ENCODE results near the gene ZMAT5. TPM values are rescaled to one million over a fixed set of nuclear protein-coding genes. Genes with fewer than 3 reads are reported as not detected.

ZMAT5 gene
- total RNA-seq, 2 donors from 2014 or later = 11.9 to 14.3 TPM

DNA sequence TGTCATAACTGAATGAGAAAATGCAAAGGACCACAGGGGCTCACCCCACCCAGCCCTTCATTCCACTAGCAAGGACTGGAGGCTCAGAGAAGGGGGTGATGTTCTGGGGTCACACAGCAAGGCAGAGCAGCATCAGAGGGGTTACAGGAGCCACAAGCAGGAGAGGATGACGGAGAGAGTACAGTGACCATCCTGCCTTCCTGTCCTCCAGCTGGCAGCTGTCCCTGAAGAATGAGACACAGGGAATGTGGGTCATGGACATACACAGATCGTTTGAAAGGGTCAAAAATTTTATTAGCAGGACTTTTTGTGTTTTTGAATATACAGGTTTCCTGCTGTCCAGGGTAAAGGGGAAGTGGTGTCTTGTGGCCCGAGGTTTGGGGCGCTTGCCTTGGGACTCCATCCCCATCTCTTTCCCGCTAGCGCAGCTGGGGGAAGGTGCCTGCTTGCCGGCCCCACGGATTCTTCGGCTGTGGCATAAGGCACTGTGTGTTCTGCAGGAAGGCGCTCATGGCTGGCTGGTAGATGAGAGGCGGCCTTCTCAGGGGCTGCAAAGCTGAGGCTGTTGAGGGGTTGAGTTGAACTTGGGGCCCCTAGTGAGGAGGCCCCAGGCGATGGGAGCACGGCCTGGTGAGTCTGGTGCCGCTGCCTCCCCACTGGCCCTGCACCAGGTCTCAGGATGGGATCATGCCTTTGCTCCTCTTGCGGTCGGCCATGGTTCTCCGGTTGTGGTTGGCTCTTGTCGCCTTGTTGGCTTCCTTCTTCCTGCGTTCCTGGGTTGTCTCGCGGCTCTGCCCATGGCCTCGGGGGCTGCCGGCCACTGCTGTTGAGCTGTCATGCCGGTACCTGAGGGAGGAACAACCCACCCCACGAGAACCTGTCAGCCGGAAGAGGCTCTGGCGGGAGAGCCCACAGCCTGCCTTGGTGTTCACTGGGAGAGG is 21.8 kb upstream of the ZMAT5 start:
- H3K36me3 ChIP-seq = peaks cover 12% of the 10 kb centered on the region
- intact Hi-C loops (cut with DNase I) = no loop called here
- DNase-seq = no peak

DNA sequence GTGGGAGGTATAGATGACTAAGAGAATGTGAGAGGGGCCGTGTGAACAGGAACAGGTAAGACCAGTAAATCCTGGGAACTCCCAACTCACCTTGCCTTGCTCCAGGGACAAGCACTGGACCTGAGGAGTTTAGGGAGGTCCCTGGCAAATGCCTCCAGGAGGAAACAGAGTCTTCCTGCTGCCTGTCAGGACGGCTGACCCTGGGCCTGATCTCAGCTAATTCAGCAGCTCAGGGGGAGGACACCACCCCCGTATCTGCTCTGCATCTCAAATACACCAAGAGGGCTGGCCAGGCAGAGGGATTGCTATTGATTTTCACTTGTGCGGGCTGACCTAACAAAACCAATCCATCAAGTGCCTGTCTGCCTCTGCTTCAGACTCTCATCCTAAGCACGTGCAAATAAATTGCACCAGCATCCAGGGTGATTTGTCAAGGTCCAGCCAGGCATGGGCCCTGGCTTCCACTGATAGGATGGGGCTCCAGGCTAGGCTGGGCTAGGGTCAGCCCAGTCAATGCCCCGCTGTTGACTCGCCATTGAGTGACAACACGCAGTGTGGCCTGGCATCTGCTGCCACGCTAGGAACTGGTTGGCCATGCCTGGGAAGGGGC is 20.7 kb upstream of the ZMAT5 start:
- intact Hi-C loops (cut with DNase I) = no loop called here
- H3K27me3 ChIP-seq = no peaks in the 10 kb centered on the region
- H3K9ac ChIP-seq (ENCODE audit: low read depth in 2 of 2, low read length in 2 of 2) = no peak overlapping the region
- H3K36me3 ChIP-seq = peaks cover 12% of the 10 kb centered on the region
- no peak overlapping the region for H3K27ac ChIP-seq
- H3K4me3 ChIP-seq = no peak overlapping the region
- no peaks in the 10 kb centered on the region for H3K9me3 ChIP-seq
- no peak for DNase-seq
- TF ChIP-seq CTCF (IDR thresholded peaks at IDR 0.05) = no peak
- H3K4me1 ChIP-seq = no peaks in the 10 kb centered on the region

More for the DNA sequence above, 21.8 kb upstream of the ZMAT5 start:
- H3K9me3 ChIP-seq = no peaks in the 10 kb centered on the region
- no peak overlapping the region for H3K27ac ChIP-seq
- no peak for TF ChIP-seq CTCF (IDR thresholded peaks at IDR 0.05)
- no peaks in the 10 kb centered on the region for H3K4me1 ChIP-seq
- H3K27me3 ChIP-seq = no peaks in the 10 kb centered on the region
- no peak overlapping the region for H3K9ac ChIP-seq (ENCODE audit: low read depth in 2 of 2, low read length in 2 of 2)
- no peak overlapping the region for H3K4me3 ChIP-seq

DNA sequence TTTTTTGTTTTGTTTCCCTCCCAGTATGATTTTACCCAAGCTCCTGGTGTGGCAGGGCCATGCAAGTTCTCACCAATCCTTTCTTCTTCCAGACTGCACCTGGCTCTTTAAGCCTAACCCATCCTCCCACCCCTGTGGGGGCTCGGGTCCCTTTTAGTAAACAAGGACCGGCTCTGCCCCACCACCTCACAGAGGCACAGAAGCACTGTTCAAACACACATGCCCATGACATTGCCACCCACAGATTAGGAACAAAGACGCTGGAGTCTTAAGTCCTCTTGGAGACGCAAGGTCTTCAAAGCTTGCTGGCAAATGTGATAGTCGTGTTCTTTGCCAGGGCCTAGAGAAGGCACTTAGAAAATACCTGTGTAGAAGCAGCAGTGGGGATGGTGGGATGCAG is 19.2 kb upstream of the ZMAT5 start:
- DNase-seq = no peak
- no peak overlapping the region for H3K9ac ChIP-seq (ENCODE audit: low read depth in 2 of 2, low read length in 2 of 2)
- H3K36me3 ChIP-seq = peaks cover 12% of the 10 kb centered on the region
- H3K27ac ChIP-seq = no peak overlapping the region
- intact Hi-C loops (cut with DNase I) = no loop called here
- H3K9me3 ChIP-seq = no peaks in the 10 kb centered on the region
- H3K4me3 ChIP-seq = no peak overlapping the region
- no peaks in the 10 kb centered on the region for H3K27me3 ChIP-seq
- TF ChIP-seq CTCF (IDR thresholded peaks at IDR 0.05) = no peak
- H3K4me1 ChIP-seq = no peaks in the 10 kb centered on the region

DNA sequence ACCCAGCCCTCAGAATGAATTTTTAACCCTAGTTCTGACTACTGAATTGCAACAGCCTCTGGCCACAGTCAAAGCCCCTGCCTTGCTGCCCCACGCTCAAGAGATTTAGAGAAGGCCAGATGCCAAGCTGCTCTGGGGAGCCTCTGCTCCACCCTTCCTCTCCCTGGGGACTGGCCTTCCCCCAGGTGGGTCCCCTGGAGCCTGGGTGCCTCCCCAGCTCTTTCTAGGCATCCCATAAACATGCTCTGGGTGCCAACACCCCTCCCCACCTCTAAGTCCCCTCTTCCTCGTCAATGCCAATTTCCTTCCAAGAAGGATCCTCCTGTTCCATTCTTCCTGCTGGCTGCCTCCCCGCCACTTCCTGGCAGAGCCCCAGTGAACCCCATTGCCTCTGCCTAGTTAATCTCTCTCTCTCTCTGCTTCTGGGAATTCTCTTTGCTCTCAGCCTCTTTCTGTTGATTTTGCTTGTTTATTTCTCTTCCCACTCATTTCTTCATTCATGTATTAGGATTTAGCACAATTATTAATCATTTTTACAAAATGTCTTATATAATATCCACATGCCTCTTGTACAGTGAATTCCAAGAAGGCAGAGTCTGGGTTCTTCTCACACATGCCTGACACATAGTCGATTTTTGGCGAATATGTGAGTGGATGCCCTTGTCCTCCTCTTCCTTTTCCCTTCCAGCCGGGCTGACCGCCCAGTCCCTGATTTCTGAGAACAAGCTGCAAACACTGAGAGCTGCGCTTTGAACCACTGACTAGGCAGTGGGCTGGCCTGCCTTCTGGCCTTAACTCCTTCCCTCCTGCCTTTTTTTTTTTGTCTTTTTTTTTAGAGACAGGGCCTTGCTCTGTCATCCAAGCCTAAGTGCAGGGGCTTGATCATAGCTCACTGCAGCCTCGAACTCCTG is 17.9 kb upstream of the ZMAT5 start:
- Histone ChIP-seq H3K4me3 (no peak overlapping the region), H3K9ac (ENCODE audit: low read depth in 2 of 2, low read length in 2 of 2) (no peak overlapping the region), H3K36me3 (peaks cover under 1% of the 10 kb centered on the region), H3K27me3 (no peaks in the 10 kb centered on the region), H3K27ac (no peak overlapping the region), H3K9me3 (no peaks in the 10 kb centered on the region), H3K4me1 (no peaks in the 10 kb centered on the region)
- DNase-seq = peak; percentile 31
- intact Hi-C loops (cut with DNase I) = no loop called here
- TF ChIP-seq CTCF (IDR thresholded peaks at IDR 0.05) = no peak

Data from colonic mucosa (tissue), 4 donors.